ENCODE results near the gene GPR83.

GRCh38 chr11:94329501-94329900 is 71.7 kb downstream of the GPR83 start:
- no peak for TF ChIP-seq CTCF (conservative IDR thresholded peaks at IDR 0.05)
- no peak for TF ChIP-seq ZFX (IDR thresholded peaks at IDR 0.05)

All from C4-2B (cell line).